LNCAP (cell line): ENCODE data around the gene POU2AF1.

Source experiments
- CTCF ChIP-seq: fragments of 450-650 bp; IDR thresholded peaks from 2 replicates; pipeline ENCODE4 v1.5.1; 2017; ENCODE audit warnings: mild to moderate bottlenecking

POU2AF1 gene

DNA sequence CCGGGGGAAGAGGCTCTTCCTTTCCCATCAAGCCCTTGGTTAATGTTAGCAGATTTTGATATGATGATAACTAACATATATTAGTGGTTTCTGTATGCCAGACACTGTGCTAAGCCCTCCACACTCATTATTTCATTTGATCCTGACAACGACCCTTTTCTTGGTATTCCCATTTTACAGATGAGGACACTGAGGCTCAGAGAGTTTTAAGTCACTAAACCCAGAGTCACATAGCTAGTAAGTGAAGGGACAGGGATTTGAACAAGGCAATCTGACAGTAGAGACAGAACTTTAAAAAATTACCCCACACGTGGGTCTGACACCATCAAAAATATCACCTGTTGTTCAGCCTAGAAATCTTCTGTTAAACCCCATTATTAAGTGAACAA is 22.4 kb downstream of the POU2AF1 start:
- no peak for TF ChIP-seq CTCF

GRCh38 chr11:111355956-111356659 is 23.0 kb downstream of the POU2AF1 start:
- no peak for TF ChIP-seq CTCF

DNA sequence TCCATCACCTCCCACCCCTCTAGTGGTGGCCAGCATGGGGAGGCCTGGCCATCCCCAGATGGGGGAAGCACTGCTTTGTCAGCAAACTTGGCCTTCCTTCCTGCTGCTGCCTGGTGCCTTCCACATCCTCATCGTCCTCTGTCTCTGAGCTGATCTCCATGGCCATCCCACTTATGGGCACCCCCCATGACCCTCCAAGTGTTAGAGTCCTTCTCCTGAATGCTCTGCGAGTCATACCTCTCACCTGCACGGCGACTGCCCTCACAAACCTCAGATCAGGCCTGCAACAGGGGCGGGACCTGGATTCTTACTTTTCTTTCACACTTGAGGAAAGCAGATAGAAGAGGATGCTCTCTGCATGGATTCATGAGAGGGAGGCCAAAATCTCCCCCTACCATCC is 24.0 kb downstream of the POU2AF1 start:
- no peak for TF ChIP-seq CTCF

- no peak for TF ChIP-seq CTCF
These were observed 24.5 kb downstream of the POU2AF1 start for GRCh38 chr11:111354601-111354891.

GRCh38 chr11:111353776-111354600 is 25.1 kb downstream of the POU2AF1 start:
- no peak for TF ChIP-seq CTCF

DNA sequence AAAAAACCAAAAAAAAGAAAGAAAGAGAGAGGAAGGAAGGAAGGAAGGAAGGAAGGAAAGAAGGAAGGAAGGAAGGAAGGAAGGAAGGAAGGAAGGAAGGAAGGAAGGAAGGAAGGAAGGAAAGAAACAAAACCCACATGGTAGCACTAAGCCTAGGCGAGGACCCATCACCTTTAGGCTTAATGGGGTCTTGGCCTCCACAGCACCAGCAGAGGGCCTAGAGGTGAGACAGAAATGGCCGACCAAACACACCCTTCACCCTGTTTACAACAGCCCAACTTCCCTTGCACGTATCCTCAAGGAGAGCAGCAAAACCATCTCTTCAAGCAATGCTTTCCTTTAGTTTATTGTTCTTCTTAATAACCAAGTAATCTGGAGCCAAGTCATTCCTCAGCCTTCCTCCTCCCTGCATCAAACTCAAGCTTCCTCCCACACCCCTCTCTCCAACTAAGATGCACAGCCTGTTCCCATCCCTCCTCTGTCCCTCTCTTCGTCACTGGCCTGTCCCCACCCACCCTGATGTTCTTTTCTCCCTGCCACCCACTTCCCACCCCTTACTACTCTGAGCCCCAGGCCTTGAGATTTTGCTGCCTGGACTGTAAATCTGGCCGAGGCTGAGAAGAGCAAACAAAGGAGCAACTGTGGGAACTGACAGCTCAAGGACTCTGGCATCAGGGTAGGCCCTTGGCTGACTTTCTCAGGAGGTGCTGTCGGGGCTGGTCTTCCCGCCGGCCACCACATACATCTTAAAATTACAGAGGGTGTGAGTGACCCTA is 26.0 kb downstream of the POU2AF1 start:
- no peak for TF ChIP-seq CTCF

GRCh38 chr11:111352231-111352746 is 26.8 kb downstream of the POU2AF1 start:
- no peak for TF ChIP-seq CTCF
